Right atrium auricular region (tissue), 2 donors: ENCODE measurements around the gene GAMT. TPM values are rescaled to one million over a fixed set of nuclear protein-coding genes. Genes with fewer than 3 reads are reported as not detected.

Experiments
- DNase-seq: peaks from one replicate; pipeline ENCODE4 v3.0.0-alpha.2; 2019; ENCODE audit warnings: low spot score
- H3K27ac ChIP-seq, 2 donors: fragments of 200-600 bp; sonication (generic); 1 replicate in 1 of 2; 2 replicates in 1 of 2; pipeline ENCODE4 v1.5.1; 2016 to 2019
- H3K27me3 ChIP-seq, 2 donors: fragments of 200-600 bp; sonication (generic); one replicate each; pipeline versions ENCODE4 v1.5.1 to v1.6.0; 2017 to 2019
- H3K36me3 ChIP-seq: fragments of 200-600 bp; sonication (generic); one replicate; pipeline ENCODE4 v1.5.1; 2016
- H3K4me1 ChIP-seq, 2 donors: fragments of 200-600 bp; sonication (generic); one replicate each; pipeline versions ENCODE4 v1.5.1 to v1.6.0; 2017 to 2019
- H3K4me3 ChIP-seq, 2 donors: fragments of 200-600 bp; sonication (generic); 1 replicate in 1 of 2; 2 replicates in 1 of 2; pipeline ENCODE4 v1.5.1; 2017 to 2019; ENCODE audit warnings: mild to moderate bottlenecking in 1 of 2, moderate library complexity in 1 of 2
- H3K9me3 ChIP-seq, 2 donors: fragments of 200-600 bp; sonication (generic); one replicate each; pipeline ENCODE4 v1.5.1; 2019
- CTCF ChIP-seq, 2 donors: fragments of 200-600 bp; sonication (generic); IDR thresholded peaks; one replicate each; pipeline ENCODE4 v1.5.1; 2019; ENCODE audit warnings: antibody characterized with exemption in 2 of 2
- total RNA-seq, 2 donors: library from RNA; depleted of rRNA; stranded (reverse); fragments of >200 nt; gene quantifications; one replicate each; pipeline ENCODE4 v1.1.0, GENCODE V29; 2016

The GAMT gene
- total RNA-seq, 2 donors from 2014 or later: 45.8 to 92.5 TPM

GRCh38 chr19:1396019-1396767 lies 5.1 kb downstream of the GAMT start:
- Histone ChIP-seq H3K27me3 (no peaks in the 10 kb centered on the region), H3K36me3 (peaks cover 37% of the 10 kb centered on the region), H3K4me3 (no peak overlapping the region), H3K4me1 (peaks cover 0 to 37% of the 10 kb centered on the region in 2 donors), H3K27ac (no peak overlapping the region), H3K9me3 (no peaks in the 10 kb centered on the region)
- no peak for TF ChIP-seq CTCF (IDR thresholded peaks at IDR 0.05)
- no peak for DNase-seq

- no peak for TF ChIP-seq CTCF (IDR thresholded peaks at IDR 0.05)
- no peaks in the 10 kb centered on the region for H3K27me3 ChIP-seq
- no peak for DNase-seq
- peaks cover 45% of the 10 kb centered on the region for H3K36me3 ChIP-seq
- peaks cover 0 to 29% of the 10 kb centered on the region in 2 donors for H3K4me1 ChIP-seq
- H3K4me3 ChIP-seq: no peak overlapping the region
- H3K27ac ChIP-seq: no peak overlapping the region
- no peaks in the 10 kb centered on the region for H3K9me3 ChIP-seq
Observed at GRCh38 chr19:1395194-1396018, 5.9 kb downstream of the GAMT start.

- DNase-seq: no peak
Observed at GRCh38 chr19:1394252-1395193, 6.8 kb downstream of the GAMT start.

GRCh38 chr19:1393841-1394240 lies 7.5 kb downstream of the GAMT start:
- H3K36me3 ChIP-seq: peaks cover 54% of the 10 kb centered on the region
- no peak for TF ChIP-seq CTCF (IDR thresholded peaks at IDR 0.05)

More at GRCh38 chr19:1394252-1395193, 6.8 kb downstream of the GAMT start:
- no peak for TF ChIP-seq CTCF (IDR thresholded peaks at IDR 0.05)
- Histone ChIP-seq H3K27me3 (no peaks in the 10 kb centered on the region), H3K27ac (no peak overlapping the region), H3K9me3 (no peaks in the 10 kb centered on the region), H3K4me1 (peaks cover 0 to 21% of the 10 kb centered on the region in 2 donors), H3K36me3 (peaks cover 48% of the 10 kb centered on the region), H3K4me3 (no peak overlapping the region)

GRCh38 chr19:1392939-1393530 lies 8.3 kb downstream of the GAMT start:
- Histone ChIP-seq H3K27me3 (no peaks in the 10 kb centered on the region), H3K36me3 (peaks cover 60% of the 10 kb centered on the region), H3K27ac (no peak overlapping the region), H3K4me3 (no peak overlapping the region), H3K4me1 (peaks cover 0 to 29% of the 10 kb centered on the region in 2 donors), H3K9me3 (no peaks in the 10 kb centered on the region)
- TF ChIP-seq CTCF (IDR thresholded peaks at IDR 0.05): no peak
- no peak for DNase-seq

More at GRCh38 chr19:1393841-1394240, 7.5 kb downstream of the GAMT start:
- H3K4me1 ChIP-seq: peaks cover 0 to 21% of the 10 kb centered on the region in 2 donors
- H3K27ac ChIP-seq: no peak overlapping the region
- no peaks in the 10 kb centered on the region for H3K27me3 ChIP-seq
- no peak overlapping the region for H3K4me3 ChIP-seq
- DNase-seq: no peak
- no peaks in the 10 kb centered on the region for H3K9me3 ChIP-seq
